ENCODE results near the gene PRRT1B.
A peak's percentile ranks its signal among the peaks of the same experiment; 100 is the strongest.

The PRRT1B gene

GRCh38 chr9:131580358-131580757, 35.0 kb downstream of the PRRT1B start:
- no peak for DNase-seq (ENCODE audit: low spot score)

GRCh38 chr9:131582056-131582455, 36.7 kb downstream of the PRRT1B start:
- no peak for DNase-seq (ENCODE audit: low spot score)

GRCh38 chr9:131582466-131583336, 37.4 kb downstream of the PRRT1B start:
- no peak for DNase-seq (ENCODE audit: low spot score)

GRCh38 chr9:131583337-131583645, 38.0 kb downstream of the PRRT1B start:
- no peak for DNase-seq (ENCODE audit: low spot score)

- DNase-seq (ENCODE audit: low spot score) = no peak
These were observed 38.7 kb downstream of the PRRT1B start for GRCh38 chr9:131583836-131584555.

GRCh38 chr9:131584858-131585257, 39.5 kb downstream of the PRRT1B start:
- DNase-seq (ENCODE audit: low spot score) = no peak

GRCh38 chr9:131585375-131585774, 40.1 kb downstream of the PRRT1B start:
- no peak for DNase-seq (ENCODE audit: low spot score)

GRCh38 chr9:131587331-131587730, 42.0 kb downstream of the PRRT1B start:
- no peak for DNase-seq (ENCODE audit: low spot score)

- DNase-seq (ENCODE audit: low spot score) = no peak
These were observed 42.6 kb downstream of the PRRT1B start for GRCh38 chr9:131587906-131588305.

GRCh38 chr9:131588396-131588795, 43.1 kb downstream of the PRRT1B start:
- DNase-seq (ENCODE audit: low spot score) = no peak

- no peak for DNase-seq (ENCODE audit: low spot score)
These were observed 43.9 kb downstream of the PRRT1B start for GRCh38 chr9:131589124-131589711.

GRCh38 chr9:131589993-131590392, 44.7 kb downstream of the PRRT1B start:
- no peak for DNase-seq (ENCODE audit: low spot score)

- no peak for DNase-seq (ENCODE audit: low spot score)
These were observed 45.1 kb downstream of the PRRT1B start for GRCh38 chr9:131590449-131590848.

- DNase-seq (ENCODE audit: low spot score) = peak; percentile 89
These were observed 45.9 kb downstream of the PRRT1B start for GRCh38 chr9:131590907-131591844.

GRCh38 chr9:131591845-131592208, 46.5 kb downstream of the PRRT1B start:
- DNase-seq (ENCODE audit: low spot score) = no peak

GRCh38 chr9:131593091-131593820, 47.9 kb downstream of the PRRT1B start:
- DNase-seq (ENCODE audit: low spot score) = peak; percentile 14

GRCh38 chr9:131593936-131594665, 48.8 kb downstream of the PRRT1B start:
- DNase-seq (ENCODE audit: low spot score) = no peak

- no peak for DNase-seq (ENCODE audit: low spot score)
These were observed 49.8 kb downstream of the PRRT1B start for GRCh38 chr9:131594906-131595665.

- no peak for DNase-seq (ENCODE audit: low spot score)
These were observed 50.5 kb downstream of the PRRT1B start for GRCh38 chr9:131595696-131596429.
